OCI-LY7 (cell line): Measurements from ENCODE around the gene PRMT5. TPM values are rescaled to one million over a fixed set of nuclear protein-coding genes. Genes with fewer than 3 reads are reported as not detected.

Source experiments
- BruUV-seq: library from RNA; stranded (reverse); fragments of 400-500 nt; replicated peaks from 2 replicates; lab custom pipeline; 2021; lab: Mats Ljungman, UMichigan
- CTCF ChIA-PET: fragments of 300-600 bp; sonication (Branson Sonifier 250); formaldehyde crosslinking; loops from one replicate; lab custom pipeline; 2022; ENCODE audit warnings: antibody characterized with exemption; ENCODE audit not compliant: unreplicated experiment; lab: Charles Lee
- POLR2A ChIA-PET: fragments of 300-600 bp; sonication (Branson Sonifier 250); formaldehyde crosslinking; loops from one replicate; lab custom pipeline; 2022; ENCODE audit warnings: antibody characterized with exemption; lab: Charles Lee
- DNase-seq: peaks from one replicate; pipeline ENCODE4 v3.0.0-alpha.2; 2015; ENCODE audit warnings: low spot score
- H2AFZ ChIP-seq: fragments of 200-600 bp; sonication (generic), shearing (Covaris generic); 2 replicates; pipeline ENCODE4 v1.6.1; 2014; ENCODE audit warnings: mild to moderate bottlenecking, antibody characterized with exemption, low read length, moderate library complexity
- H3K27ac ChIP-seq: fragments of 200-600 bp; sonication (generic); 2 replicates; pipeline ENCODE4 v1.5.1; 2014; ENCODE audit warnings: mixed run types, low read depth, mild to moderate bottlenecking, moderate library complexity, low read length, inconsistent platforms; ENCODE audit not compliant: poor library complexity, severe bottlenecking
- H3K36me3 ChIP-seq: fragments of 200-600 bp; sonication (generic); 2 replicates; pipeline ENCODE4 v1.6.1; 2014; ENCODE audit warnings: mild to moderate bottlenecking, antibody characterized with exemption, low read length, moderate library complexity, mixed read lengths; ENCODE audit not compliant: insufficient read depth
- H3K4me1 ChIP-seq: fragments of 200-600 bp; sonication (generic); 2 replicates; pipeline ENCODE4 v1.5.1; 2014; ENCODE audit warnings: mild to moderate bottlenecking, low read length; ENCODE audit not compliant: insufficient read depth, poor library complexity, severe bottlenecking
- H3K4me2 ChIP-seq: fragments of 200-600 bp; sonication (generic); 2 replicates; pipeline ENCODE4 v1.6.1; 2014; ENCODE audit warnings: mild to moderate bottlenecking, low read length
- H3K4me3 ChIP-seq: fragments of 200-600 bp; sonication (generic); 2 replicates; pipeline ENCODE4 v1.5.1; 2014; ENCODE audit warnings: mild to moderate bottlenecking, low read depth, low read length; ENCODE audit not compliant: poor library complexity, severe bottlenecking
- H3K79me2 ChIP-seq: fragments of 200-600 bp; sonication (generic); 2 replicates; pipeline ENCODE4 v1.6.1; 2016; ENCODE audit warnings: low read depth, mild to moderate bottlenecking, low read length, moderate library complexity, mixed read lengths; ENCODE audit not compliant: insufficient read depth
- H3K9me2 ChIP-seq: fragments of 200-600 bp; sonication (generic); 2 replicates; pipeline ENCODE4 v1.6.1; 2016; ENCODE audit warnings: mild to moderate bottlenecking, low read length, mixed read lengths; ENCODE audit not compliant: insufficient read depth
- H3K9me3 ChIP-seq: fragments of 200-600 bp; sonication (generic); 2 replicates; pipeline ENCODE4 v1.6.1; 2014; ENCODE audit warnings: mild to moderate bottlenecking, mixed run types, low read length, mixed read lengths
- H4K20me1 ChIP-seq: fragments of 200-600 bp; sonication (generic); 2 replicates; pipeline ENCODE4 v1.6.1; 2014; ENCODE audit warnings: mild to moderate bottlenecking, antibody characterized with exemption, low read length, moderate library complexity, mixed read lengths; ENCODE audit not compliant: insufficient read depth
- EZH2phosphoT487 ChIP-seq: fragments of 200-600 bp; sonication (generic); IDR thresholded peaks from 2 replicates; pipeline ENCODE4 v1.6.1; 2018; ENCODE audit warnings: low read depth, borderline replicate concordance, mild to moderate bottlenecking, mixed run types, antibody characterized with exemption, low read length, moderate library complexity, mixed read lengths
- intact Hi-C: fragments of 100-400 bp; cut with micrococcal nuclease; formaldehyde crosslinking; loops from one replicate; pipeline ENCODE4 v1.10.0; 2022; ENCODE audit not compliant: unreplicated experiment
- total RNA-seq, 2 experiments: library from RNA; depleted of rRNA in 1 of 2; stranded (reverse); fragments of >200 nt in 1 of 2; shearing (Covaris generic) in 1 of 2; gene quantifications; 2 replicates each; pipeline ENCODE4 v1.2.3, GENCODE V29; 2014 to 2022
- TF ChIP-seq, protein P1 (sequence below): fragments of 200-600 bp; sonication (generic); conservative IDR thresholded peaks from 2 replicates; pipeline ENCODE4 v1.5.1; 2014; ENCODE audit warnings: mild to moderate bottlenecking, antibody characterized with exemption, low read length, moderate library complexity, mixed read lengths

Gene PRMT5
- total RNA-seq, 2 experiments from 2014 or later, result 93.1 to 135 TPM

DNA sequence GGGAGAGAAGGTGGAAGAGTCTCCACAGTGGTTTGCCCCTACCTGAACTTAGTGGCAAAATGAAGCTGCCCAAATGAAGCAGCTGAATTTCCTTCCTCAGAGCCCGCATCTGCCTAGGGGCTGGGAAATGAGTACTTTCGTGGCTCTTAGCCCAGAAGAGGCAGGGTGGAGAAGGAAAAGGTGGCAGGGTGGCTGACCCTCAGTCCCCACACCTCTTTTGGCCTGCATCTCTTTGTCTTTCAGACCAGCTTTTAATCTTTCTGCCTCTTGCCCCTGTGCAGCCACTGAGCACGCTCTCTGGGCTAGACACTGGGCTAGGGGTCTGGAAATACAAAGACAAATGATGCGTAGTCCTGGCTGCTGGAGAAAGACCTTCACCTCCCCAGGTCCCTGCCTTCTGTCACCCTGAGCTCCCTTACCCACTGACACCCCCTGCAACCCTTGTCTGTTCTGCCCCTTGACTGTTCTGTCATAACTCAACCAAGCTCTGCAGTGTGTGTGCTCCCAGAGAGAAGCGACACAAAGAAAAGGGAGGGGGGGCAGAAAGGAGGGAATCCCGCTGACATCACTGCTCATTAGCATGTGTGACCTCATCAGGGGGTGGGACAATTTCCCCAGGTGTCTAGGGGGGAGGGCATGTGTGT lies 46.5 kb downstream of the PRMT5 start:
- CTCF ChIA-PET, result interaction anchor here (0.9 to 1.1 kb wide), 2 partner anchors 11 to 14 kb away, joined by 3 read pairs; no protein-coding TSS in a partner anchor
- peaks cover 23% of the 10 kb centered on the region for H3K36me3 ChIP-seq
- peak overlapping the region; percentile 66 for H3K27ac ChIP-seq
- BruUV-seq, result no TSS peak
- H2AFZ ChIP-seq, result no peak overlapping the region
- DNase-seq, result peak; percentile 76
- H3K79me2 ChIP-seq, result no peaks in the 10 kb centered on the region
- no peaks in the 10 kb centered on the region for H3K9me2 ChIP-seq
- TF ChIP-seq EZH2phosphoT487, result no peak
- TF ChIP-seq, protein P1, sequence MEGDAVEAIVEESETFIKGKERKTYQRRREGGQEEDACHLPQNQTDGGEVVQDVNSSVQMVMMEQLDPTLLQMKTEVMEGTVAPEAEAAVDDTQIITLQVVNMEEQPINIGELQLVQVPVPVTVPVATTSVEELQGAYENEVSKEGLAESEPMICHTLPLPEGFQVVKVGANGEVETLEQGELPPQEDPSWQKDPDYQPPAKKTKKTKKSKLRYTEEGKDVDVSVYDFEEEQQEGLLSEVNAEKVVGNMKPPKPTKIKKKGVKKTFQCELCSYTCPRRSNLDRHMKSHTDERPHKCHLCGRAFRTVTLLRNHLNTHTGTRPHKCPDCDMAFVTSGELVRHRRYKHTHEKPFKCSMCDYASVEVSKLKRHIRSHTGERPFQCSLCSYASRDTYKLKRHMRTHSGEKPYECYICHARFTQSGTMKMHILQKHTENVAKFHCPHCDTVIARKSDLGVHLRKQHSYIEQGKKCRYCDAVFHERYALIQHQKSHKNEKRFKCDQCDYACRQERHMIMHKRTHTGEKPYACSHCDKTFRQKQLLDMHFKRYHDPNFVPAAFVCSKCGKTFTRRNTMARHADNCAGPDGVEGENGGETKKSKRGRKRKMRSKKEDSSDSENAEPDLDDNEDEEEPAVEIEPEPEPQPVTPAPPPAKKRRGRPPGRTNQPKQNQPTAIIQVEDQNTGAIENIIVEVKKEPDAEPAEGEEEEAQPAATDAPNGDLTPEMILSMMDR, result no peak
- no peaks in the 10 kb centered on the region for H3K9me3 ChIP-seq
- H4K20me1 ChIP-seq, result no peaks in the 10 kb centered on the region
- H3K4me3 ChIP-seq, result peak overlapping the region; percentile 24
- peak overlapping the region; percentile 79 for H3K4me2 ChIP-seq
- H3K4me1 ChIP-seq, result peaks cover 57% of the 10 kb centered on the region
- POLR2A ChIA-PET, result interaction anchor here (0.5 to 7.6 kb wide), 7 partner anchors 10 to 35 kb away, joined by 3 to 65 read pairs (median 4); partner anchors contain the start of gene LRP10
- intact Hi-C loops, result no loop called here

DNA sequence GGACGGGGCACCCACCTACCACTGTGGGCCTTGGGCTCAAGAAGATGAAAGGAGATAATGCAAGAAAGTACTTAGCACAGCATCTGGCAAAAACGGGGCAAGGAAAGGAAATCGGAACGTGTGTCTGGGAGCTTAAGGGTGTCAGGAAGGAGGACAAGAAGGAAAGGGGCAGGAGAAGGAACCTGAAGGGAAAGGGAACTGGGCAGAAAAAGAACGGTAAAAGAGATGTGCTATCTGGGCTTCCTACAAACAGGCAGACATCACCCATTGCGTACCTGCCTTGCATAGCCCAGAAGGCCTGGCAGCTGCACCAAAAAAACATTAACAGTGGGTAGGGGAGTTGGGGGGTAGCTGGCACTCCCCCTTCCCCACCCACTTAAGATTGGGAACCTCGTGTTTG lies 47.1 kb downstream of the PRMT5 start:
- TF ChIP-seq, protein P1, result no peak
- TF ChIP-seq EZH2phosphoT487, result no peak
- H3K4me1 ChIP-seq, result peaks cover 54% of the 10 kb centered on the region
- H3K36me3 ChIP-seq, result peaks cover 28% of the 10 kb centered on the region
- ChIA-PET POLR2A (interaction anchor here (0.6 to 7.6 kb wide), 5 partner anchors 8 to 36 kb away, joined by 3 to 65 read pairs (median 3); partner anchors contain the start of gene LRP10), CTCF (interaction anchor here (0.9 to 1.1 kb wide), 2 partner anchors 11 to 14 kb away, joined by 3 read pairs; no protein-coding TSS in a partner anchor)
- no peak overlapping the region for H2AFZ ChIP-seq
- H3K4me3 ChIP-seq, result no peak overlapping the region
- no peak for DNase-seq
- no peaks in the 10 kb centered on the region for H3K9me2 ChIP-seq
- no TSS peak for BruUV-seq
- intact Hi-C loops, result no loop called here
- H3K4me2 ChIP-seq, result peak overlapping the region; percentile 79
- no peaks in the 10 kb centered on the region for H3K9me3 ChIP-seq
- no peaks in the 10 kb centered on the region for H3K79me2 ChIP-seq
- H3K27ac ChIP-seq, result peak overlapping the region; percentile 66
- no peaks in the 10 kb centered on the region for H4K20me1 ChIP-seq
